Tibial nerve (tissue), 4 donors: Measurements from ENCODE around the gene PNPLA2.

ENCODE experiments used
- EP300 ChIP-seq, 2 donors: sonication (generic); formaldehyde crosslinking; IDR thresholded peaks; one replicate each; pipeline ENCODE4 v1.6.1; 2017; ENCODE audit warnings: antibody characterized with exemption in 2 of 2, mild to moderate bottlenecking in 1 of 2
- POLR2A ChIP-seq, 2 donors: fragments of 450-650 bp; IDR thresholded peaks; one replicate each; pipeline ENCODE4 v1.6.1; 2017; ENCODE audit warnings: antibody characterized with exemption in 2 of 2, mild to moderate bottlenecking in 2 of 2, moderate library complexity in 2 of 2
- TF ChIP-seq, protein P1 (sequence below), 5 experiments: fragments of 200-600 bp in 3 of 5; fragments of 450-650 bp in 2 of 5; sonication (generic) in 3 of 5; IDR thresholded peaks; one replicate each; pipeline ENCODE4 v1.5.1; 2016 to 2019; ENCODE audit warnings: antibody characterized with exemption in 5 of 5, mild to moderate bottlenecking in 3 of 5, moderate library complexity in 2 of 5

DNA sequence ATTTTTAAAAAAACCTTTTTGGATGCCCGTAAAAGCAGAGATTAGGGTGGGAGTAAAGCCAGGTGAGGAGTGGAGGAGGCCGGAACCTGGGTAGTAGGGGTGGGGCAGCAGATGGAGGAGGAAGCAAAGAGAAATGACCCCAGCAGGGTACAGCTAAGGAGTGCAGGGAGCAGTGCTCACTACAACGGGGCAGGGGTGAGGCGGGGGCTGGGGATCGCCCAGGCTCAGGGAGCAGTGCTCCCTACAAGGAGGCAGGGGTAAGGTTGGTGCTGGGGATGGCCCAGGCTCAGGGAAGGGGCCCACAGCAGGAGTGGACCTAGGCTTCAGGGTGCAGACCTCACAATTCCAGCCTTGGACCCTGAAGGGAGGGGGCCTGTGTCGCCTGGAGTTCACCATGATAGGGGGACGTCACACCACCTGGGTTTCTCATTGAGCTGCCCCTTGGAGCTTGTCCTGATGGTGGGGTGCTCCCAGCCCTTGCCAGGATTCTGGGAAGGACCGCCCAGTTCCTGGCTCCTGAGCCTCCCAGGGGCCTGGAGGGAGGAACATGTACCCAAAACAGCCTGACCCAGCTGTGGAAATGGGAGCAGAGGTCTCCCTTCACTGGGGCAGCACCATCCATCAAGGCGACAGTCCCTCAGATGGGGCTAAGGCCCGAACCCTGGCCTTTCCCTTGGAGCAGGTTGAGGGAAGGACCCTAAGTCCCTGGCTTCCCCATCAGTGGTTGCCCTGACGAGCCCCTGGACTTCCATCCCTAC, 2.9 kb upstream of the PNPLA2 start:
- TF ChIP-seq, protein P1, sequence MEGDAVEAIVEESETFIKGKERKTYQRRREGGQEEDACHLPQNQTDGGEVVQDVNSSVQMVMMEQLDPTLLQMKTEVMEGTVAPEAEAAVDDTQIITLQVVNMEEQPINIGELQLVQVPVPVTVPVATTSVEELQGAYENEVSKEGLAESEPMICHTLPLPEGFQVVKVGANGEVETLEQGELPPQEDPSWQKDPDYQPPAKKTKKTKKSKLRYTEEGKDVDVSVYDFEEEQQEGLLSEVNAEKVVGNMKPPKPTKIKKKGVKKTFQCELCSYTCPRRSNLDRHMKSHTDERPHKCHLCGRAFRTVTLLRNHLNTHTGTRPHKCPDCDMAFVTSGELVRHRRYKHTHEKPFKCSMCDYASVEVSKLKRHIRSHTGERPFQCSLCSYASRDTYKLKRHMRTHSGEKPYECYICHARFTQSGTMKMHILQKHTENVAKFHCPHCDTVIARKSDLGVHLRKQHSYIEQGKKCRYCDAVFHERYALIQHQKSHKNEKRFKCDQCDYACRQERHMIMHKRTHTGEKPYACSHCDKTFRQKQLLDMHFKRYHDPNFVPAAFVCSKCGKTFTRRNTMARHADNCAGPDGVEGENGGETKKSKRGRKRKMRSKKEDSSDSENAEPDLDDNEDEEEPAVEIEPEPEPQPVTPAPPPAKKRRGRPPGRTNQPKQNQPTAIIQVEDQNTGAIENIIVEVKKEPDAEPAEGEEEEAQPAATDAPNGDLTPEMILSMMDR (IDR thresholded peaks at IDR 0.05) = no peak
- TF ChIP-seq POLR2A (IDR thresholded peaks at IDR 0.05) (no peak), EP300 (IDR thresholded peaks at IDR 0.05) (no peak)
